Measurements from ENCODE around the gene TRAK2. TPM values are rescaled to one million over a fixed set of nuclear protein-coding genes. Genes with fewer than 3 reads are reported as not detected.

TRAK2 gene

Small RNAs within 50 kb of the gene (small RNA-seq; reads per million reads assigned to genes)
- gene RF00019 (ENCODE audit: insufficient read depth) = not detected
